HG03135 (cell line): ENCODE data around the gene APH1B.
"Not testable (repeated sequence)": the region's sequence is repeated elsewhere in the genome, so short reads cannot be mapped to it uniquely, and the experiment has no call there.

ENCODE experiments used
- ATAC-seq: cut with Tn5 transposase; IDR thresholded peaks from one replicate; pipeline ENCODE4 v1.9.1; 2021; ENCODE audit warnings: mild to moderate bottlenecking, moderate library complexity; ENCODE audit not compliant: unreplicated experiment

The APH1B gene

DNA sequence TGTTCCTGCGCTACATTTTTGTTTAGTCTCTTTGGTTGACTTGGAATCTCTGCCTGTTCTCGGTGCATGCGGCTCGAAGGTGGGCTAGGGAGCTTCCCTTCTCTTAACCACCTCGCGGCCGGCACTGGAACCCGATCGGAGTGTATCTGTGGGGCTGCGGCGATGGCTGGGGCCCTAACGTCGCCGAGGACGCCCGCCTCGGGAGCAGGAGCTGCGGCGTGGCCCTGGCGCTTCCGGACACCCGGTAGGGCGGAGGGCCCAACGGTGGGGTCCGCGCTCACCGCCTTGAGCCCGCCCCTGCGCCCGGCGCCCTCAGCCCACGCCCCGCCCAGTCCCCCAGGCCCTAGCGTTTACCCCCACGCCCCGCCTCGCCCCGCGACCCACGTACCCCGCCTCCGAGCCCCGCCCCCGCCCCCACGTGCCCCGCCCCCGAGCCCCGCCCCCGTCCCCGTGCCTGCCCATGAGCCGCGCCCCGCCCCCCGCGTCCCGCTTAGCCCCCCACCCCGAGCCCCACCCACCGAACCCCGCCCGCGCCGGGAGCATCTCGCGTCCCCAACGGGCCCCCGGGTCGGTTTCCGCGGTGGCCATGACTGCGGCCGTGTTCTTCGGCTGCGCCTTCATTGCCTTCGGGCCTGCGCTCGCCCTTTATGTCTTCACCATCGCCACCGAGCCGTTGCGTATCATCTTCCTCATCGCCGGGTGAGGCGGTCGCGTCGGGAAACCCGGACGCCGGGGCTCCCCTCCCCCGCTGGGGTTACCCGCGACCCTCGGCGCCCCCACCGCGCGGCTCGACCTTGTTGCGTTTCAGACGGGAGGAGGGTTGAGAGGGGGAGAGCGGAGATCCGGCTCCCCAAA lies at the start of gene APH1B:
Gene APH1B (plus strand): TSS at position 568 of the 855 bp plus-strand sequence. CDS start 19 bp downstream, at position 587.
- ATAC-seq: peak; percentile 65

DNA sequence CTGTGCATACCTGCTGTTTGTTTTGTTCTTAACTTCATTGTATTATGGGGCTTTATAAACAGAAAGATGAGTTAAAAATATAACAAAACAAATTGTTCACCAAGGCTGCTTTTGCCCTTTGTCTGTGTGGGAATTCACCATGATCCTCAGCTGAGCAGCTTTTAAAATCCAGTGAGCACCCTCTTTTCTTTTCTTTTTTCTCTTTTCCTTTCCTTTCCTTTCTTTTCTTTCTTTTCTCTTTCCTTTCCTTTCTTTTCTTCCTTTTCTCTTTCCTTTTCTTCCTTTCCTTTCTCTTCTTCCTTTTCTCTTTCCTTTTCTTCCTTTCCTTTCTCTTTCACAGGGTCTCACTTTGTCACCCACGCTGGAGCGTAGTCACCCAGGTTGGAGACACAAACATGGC lies 49.7 kb upstream of the APH1B start:
- no peak for ATAC-seq

DNA sequence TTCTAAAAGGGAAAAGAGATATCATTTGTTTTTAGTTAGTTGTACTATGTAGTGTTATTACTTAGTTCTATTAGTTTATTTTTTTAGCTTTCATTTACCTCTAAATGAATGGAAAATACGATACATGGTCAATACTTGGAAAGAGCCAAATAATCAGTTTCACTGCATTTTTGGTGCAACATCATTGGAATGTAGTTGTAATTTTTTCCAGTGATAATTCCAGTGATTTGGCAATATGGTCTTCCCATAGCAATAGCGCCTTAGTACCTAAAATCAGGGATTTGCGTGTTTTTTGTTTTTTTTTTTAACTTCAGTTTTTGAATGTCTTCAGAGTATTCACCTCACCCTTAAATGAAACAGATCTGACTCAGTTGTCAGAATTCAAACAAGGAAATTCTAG lies 46.2 kb upstream of the APH1B start:
- ATAC-seq: no peak

DNA sequence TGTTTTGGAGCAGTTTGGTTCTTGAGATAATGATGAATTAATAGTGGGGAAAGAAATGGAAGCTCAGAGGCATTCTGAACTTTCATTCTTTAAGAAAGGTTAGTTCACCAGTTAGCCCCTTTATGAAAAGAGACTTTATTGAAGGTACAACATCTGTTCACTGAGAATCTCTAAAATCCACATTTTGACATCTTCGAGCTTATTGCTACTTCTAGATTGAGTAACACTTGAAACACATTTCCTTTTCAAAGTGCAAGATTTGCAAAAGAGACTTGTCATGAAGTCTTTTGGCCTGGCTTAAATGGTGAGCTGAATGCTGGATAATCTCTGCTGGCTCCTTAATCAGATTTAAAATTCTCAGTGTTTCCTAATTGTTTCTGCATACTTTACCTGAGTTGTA lies 45.7 kb upstream of the APH1B start:
- no peak for ATAC-seq

DNA sequence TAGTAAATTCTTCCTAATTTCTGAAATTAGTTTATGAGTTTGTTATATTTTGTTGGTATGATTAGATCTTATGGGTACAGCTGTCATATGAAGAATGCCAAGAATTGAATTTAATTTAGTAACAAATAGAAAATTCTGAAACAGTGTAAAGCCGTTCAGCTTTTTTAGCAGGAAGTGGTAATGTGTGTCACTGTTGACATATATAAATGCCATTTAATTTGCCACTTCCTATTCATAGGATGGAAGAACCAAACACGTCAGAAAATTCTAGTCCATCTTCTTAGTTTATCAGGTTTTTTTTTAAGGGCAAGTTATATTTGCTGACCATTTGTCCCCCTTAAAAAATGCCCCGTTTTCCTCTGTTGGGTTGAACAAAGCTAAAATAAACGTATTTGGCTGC lies 45.0 kb upstream of the APH1B start:
- ATAC-seq: no peak

DNA sequence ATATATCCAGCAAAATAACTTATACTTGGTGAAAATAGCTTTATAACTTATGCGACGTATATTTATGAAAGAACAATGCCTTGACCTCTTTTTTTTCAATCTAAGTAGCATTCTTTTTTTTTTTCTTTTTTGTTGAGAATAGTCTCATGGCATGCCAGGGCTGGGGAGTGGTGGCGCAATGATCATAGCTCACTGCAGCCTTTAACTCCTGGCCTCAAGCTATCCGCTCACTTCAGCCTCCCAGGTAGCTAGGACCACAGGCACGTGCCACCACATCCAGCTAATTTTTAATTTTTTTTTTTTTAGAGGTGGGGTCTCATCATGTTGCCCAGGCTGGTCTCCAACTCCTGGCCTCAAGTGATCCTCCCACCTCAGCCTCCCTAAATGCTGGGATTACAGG lies 44.5 kb upstream of the APH1B start:
- no peak for ATAC-seq

DNA sequence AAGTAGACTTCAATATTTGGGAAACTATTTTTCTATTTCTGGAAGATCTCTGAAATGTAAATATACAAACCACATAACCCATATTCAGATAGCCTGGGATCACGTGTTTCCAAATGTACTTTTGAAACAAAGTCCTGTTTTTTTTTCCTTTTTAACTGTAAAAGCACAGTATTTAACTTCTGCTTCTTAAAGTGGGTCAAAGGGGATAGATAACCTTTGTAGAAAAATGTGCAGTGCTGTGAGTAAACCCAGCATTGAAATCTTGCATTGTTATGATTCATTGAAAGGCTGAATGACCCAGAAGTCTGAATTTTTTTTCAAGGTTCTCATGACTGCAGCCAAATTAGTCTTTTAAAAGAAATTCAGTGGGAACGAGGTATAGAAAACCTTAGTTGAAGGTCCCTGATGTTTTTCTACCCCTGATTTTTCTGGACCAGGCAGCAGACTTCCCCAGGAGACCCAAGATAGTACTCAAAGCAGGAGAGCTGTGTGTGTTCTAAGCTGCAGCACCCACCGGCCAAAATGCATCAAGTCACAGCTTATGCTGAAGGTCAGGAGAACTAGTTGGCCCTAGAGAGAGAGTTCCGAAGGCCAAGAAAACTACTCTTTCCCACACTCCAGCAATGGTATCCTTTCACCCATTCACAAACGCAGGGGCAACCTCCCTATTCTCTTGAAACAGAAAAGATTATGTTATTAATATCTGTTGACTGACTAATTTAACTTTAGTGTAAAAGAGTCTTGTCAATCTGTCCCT lies 43.6 kb upstream of the APH1B start:
- no peak for ATAC-seq

DNA sequence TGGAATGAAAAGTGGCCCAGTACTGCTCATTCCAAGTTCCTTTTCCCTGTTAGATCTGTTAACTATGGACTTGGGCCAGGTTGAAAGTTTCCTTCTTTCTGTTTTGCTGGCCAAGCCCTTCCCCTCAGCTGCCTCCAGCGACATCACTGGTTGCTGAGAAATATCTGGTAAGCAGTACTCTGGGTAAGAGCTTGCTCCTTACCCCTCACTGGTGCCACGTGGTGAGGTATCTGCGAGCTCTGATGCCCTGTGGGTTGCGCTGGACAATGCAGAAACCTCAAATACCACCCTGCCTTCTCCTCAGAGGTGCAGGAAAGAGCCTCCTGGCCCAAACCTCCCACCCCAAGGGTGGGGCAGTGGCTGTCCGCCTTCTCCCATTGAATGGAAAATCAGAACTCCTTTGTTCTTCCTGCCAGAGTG lies 42.9 kb upstream of the APH1B start:
- no peak for ATAC-seq

DNA sequence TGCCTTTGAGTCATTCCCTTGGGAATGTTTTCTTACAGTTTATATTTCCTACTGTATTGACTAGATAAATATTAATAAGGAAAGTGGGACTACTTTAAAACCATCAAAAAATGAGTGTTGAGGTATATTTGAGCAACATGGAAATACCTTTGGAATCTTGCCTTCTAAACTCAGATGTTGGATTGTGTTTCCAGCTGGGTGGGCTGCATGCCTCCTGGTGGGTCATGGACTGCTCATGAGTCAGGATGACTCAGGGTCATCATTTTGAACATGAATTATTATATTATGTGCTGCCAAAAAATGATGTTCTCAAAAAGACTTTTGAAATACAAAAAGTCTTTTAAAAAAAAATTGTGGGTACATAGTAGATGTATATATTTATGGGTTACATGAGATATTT lies 41.1 kb upstream of the APH1B start:
- ATAC-seq: no peak

DNA sequence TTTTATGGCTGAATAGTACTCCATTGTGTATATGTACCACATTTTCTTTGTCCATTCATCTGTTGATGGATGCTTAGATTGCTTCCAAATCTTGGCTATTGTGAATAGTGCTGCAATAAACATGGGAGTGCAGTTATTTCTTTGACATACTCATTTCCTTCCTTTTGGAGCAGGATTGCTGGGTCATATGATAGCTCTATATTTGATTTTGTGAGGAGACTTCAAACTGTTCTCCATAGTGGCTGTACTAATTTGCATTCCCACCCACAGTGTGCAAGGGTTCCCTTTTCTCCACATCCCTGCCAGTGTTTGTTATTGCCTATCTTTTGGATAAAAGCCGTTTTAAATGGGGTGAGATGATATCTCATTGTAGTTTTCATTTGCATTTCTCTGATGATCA lies 40.3 kb upstream of the APH1B start:
- ATAC-seq: not testable (repeated sequence)

DNA sequence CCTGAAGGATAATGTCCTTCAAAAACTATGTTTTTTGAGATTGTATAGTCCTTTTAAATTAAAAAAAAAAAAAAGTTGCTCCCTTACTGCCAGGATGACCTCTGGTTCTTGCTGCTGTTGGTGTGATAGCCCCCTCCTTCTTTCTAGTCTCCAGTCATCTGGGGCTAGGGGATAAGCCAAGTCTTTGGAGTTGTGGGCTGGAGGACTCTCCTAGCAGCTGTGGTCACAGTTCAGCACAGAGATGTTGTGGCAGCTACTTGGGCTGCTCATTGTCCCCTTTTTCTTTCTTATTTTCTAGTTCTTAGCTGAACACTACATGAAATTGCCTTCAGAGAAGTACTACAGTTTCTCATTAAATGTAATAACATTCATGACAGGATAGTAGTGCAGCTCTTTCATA lies 39.2 kb upstream of the APH1B start:
- no peak for ATAC-seq

DNA sequence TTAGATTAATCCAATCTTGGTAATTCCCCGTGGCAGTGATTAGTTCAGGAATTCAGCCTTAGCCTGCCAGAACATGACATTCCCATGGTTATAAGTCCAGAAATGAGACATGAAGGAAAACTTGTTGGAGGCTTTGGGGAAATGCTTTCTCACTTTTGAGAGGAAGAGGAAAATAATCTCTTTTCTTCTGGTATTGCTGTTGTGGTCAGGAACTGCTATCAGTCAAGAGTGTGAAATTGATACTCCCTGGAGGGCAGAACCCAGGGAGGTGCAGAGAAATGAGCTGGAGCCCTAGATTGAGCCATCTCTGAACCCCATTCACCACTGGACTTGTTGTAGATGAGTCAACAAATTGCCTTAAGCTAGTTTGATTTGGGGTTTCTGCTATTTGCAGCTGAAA lies 38.6 kb upstream of the APH1B start:
- no peak for ATAC-seq

DNA sequence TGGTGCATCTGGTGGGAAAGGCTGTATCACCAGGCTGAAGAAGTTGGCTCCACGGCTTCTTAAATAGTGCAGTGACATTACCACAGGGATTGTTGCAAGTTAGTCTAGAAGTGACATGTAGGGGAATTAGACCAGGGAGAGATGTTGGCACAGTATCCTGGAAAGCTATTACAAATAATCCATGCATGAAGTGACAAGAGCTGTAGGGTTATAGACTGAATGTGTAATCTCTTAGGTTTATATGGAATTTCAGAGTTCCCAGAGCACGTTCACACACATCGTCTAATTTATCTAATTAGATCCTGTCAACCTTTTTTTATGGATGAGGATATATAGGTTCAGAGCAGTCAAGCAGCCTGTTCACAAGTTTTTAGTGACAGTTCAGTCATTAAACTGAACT lies 37.3 kb upstream of the APH1B start:
- no peak for ATAC-seq

DNA sequence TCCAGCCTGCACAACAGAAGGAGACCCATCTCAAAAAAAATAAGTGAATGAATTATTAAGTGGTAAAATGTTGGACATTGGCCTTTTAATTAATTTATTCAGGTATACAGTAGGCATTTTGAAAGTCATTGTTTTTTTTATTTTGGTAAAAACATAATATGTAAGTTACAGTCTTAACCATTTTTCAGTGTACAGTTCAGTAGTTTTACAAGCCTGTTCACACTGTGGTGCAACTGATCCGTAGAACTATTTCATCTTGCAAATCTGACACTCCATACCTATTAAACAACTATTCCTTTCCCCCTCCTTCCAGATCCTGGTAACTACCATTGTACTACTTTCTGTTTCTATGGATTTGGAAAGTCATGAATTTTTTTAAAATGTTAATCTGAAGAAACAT lies 36.1 kb upstream of the APH1B start:
- no peak for ATAC-seq

DNA sequence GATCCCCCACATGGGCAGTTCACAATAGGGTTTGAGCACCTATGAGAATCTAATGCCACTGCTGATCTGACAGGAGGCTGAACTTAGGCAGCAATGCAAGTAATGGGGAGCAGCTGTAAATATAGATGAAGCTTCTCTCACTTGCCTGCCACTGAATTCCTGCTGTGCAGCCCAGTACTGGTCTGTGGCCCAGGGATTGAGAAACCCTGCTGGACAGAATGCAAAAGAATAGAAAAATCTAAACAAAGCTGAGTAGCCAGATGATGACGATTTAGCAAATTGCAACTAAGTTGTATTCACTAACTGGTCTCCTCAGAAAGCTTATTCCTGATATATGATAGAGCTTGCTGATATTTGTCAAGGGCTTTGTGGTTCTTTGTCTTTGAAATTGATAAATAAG lies 34.3 kb upstream of the APH1B start:
- ATAC-seq: no peak

DNA sequence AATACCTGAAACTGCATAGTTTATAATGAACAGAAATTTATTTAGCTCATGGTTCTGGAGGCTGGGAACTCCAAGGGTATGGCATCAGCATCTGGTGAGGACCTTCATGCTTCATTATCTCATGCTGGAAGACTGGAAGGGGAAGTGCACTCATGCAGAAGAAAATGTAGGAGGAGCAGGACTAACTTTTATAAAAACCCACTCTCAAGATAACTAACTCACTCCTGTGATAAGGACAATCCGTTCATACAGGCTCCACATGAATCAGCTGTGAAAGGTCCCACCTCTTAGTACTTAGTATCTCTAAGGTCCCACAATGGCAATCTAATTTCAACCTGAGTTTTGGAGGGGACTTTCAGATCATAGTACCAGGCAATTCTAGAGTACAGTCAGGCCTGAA lies 33.6 kb upstream of the APH1B start:
- no peak for ATAC-seq

DNA sequence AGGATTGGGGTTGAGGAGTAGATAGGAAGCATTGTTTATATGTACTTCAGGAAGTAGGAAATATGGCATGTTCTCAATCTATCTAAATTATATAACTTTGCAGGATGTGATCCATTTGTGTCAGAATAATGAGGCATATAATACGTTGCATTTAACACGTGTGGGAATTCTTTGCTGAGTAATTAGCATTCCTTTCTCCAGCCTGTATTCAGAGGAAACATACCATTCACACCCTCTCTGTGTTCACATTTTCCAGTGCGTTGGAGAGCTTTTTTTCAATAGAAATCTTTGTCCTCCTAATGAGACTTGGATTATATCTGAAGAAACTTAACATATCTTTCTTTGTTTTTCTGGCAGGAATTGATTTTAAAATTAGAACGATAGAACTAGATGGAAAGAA lies 33.0 kb upstream of the APH1B start:
- ATAC-seq: no peak

DNA sequence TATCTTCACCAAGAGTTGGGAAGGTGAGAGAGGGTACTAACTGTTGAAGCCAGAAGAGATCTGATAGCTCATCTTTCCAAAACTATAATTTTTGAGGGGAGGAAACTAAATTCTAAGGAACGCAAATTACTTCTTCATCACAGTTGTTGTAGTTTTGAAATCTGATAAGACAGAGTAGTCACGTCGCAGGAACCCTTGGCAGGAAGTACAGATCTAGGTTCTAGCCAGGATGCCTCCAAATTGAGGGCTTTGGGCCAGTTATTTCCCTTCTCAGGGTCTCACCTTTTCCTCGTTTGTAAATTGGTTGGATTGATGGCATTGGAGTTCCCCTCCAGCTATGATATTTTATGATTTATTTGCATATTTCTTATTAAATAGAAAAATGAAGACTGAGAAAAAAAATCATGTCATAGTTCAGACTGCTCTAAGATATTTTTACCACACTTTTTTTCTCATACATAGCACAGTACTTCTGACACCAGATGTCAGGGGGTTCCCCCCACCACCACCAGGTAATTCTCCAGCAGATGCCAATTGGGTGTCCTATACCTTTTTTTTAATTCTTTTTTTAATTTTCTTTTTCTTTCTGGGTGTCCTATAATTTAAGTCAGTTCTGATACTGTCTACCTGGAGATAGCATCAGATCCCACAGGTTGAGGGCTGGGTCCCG lies 32.3 kb upstream of the APH1B start:
- ATAC-seq: no peak

DNA sequence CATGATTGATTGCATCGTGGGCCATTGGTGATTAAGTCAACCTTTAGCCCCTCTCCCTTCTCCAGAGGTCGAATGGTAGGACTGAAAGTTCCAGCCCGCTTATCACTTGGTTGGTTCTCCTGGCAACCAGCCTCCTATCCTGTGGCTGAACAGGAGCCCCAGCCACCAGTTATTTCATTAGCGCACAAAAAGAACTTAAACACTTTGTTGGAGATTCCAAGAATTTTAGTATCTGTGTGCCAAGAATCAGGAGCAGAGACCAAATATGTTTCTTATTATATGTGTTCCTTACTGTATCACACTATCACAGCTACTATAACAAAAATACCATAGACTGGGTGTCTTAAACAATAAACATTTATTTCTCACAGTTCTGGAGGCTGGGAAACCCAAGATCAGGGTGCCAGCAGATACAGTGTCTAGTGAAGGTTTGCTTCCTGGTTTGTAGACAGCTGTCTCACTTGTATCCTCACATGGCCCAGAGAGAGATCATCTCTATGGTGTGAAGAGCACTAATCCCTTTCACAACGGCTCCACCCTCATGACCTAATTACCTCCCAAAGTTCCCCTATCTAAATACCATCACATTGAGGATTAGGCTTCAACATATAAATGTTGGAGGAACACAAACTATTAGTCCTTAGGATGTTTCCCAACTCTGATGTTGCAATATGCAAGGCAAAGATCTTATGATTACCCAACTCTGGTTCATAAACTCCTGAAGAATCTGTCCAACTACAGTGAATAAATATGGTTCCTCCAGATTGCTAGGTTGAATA lies 30.5 kb upstream of the APH1B start:
- no peak for ATAC-seq

DNA sequence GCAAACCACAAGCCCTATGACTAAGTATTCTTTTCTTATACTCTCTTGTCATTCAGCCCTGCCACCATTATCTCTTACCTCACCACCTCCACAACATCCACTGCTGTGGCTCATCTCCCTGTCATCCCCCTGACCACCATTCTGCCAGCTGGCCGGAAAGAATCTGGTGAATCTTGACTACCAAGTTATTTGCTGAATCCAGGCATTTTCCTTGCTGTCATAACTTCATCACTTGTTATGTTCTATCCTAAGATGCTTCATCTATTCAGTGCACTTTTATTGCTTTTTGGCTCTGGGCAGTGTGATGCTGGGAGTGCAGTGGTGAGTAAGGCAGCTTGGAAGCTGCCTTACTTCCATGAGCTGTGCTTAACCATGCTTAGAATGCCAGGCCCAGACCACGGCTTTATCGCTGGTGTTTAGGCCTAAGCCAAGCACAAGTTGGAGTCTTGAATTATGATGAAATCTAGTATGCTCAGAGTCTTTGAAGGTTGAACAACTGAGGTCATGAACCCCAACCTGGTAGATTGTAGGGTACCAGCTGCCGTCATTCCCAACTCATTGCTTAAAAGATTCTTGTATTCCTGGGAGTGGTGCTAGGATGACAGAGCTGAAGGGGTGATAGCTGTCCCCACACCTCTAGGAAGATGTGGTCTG lies 27.0 kb upstream of the APH1B start:
- ATAC-seq: no peak
